Measurements from ENCODE around the gene CACHD1. TPM values are rescaled to one million over a fixed set of nuclear protein-coding genes. Genes with fewer than 3 reads are reported as not detected.

Gene CACHD1
- total RNA-seq, 1 donor = 1.4 TPM

DNA sequence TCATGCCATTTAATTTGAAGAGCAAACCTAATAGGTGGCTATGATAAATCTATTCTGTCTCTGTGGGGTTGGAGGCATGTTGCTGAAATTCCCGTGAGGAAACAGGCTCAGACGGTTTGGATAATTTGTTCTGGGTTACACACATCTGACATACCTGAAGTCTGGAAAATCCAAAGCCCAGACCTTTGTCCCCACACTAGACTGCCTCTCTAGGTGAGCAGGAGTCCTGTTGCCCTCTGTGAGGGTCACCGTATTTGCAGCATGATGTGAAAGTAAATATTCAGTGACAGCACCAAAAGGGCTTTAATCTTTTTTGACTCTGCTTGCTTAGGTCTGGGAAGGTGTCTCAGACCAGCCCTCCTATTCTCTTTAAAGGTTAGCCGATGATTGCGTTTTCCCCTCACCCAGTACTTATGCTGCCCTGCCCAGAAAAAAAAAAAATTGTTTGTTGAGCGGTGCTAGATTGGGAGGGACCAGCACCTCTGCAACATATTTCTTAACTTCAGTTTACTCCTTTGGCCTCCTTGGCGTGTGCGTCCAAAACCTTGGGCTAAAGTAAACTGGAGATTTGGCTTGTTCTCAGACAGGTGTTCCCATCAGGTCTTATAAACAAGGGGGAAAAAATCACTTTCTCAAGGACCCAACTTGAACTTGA lies 67.0 kb downstream of the CACHD1 start:
- Histone ChIP-seq H3K4me3 (ENCODE audit: low read length) (no peak overlapping the region), H3K9me3 (ENCODE audit: low read depth, low read length) (no peaks in the 10 kb centered on the region), H3K27me3 (ENCODE audit: insufficient read depth, low read length) (no peaks in the 10 kb centered on the region), H3K4me1 (ENCODE audit: insufficient read depth, low read length) (no peaks in the 10 kb centered on the region)

DNA sequence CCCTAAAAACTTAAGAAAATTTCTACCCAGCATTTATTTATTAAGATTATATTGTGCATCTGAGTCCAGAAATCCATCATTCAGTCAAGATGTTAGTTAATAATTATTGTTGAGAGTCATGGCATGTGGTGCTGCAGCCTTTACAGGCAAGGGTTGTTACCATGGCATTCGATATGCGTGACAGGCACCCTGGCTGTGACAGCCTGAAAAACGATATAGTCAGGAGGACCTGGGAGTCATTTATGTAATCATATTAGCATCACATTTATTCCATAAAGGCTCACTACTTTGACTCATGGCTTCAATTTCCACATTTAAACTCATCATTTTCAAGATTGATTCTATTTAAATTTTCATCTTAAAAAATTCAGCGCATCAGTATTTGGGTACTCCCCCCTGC lies 68.0 kb downstream of the CACHD1 start:
- no peaks in the 10 kb centered on the region for H3K4me1 ChIP-seq (ENCODE audit: insufficient read depth, low read length)
- no peaks in the 10 kb centered on the region for H3K27me3 ChIP-seq (ENCODE audit: insufficient read depth, low read length)
- no peak overlapping the region for H3K4me3 ChIP-seq (ENCODE audit: low read length)
- H3K9me3 ChIP-seq (ENCODE audit: low read depth, low read length) = no peaks in the 10 kb centered on the region

DNA sequence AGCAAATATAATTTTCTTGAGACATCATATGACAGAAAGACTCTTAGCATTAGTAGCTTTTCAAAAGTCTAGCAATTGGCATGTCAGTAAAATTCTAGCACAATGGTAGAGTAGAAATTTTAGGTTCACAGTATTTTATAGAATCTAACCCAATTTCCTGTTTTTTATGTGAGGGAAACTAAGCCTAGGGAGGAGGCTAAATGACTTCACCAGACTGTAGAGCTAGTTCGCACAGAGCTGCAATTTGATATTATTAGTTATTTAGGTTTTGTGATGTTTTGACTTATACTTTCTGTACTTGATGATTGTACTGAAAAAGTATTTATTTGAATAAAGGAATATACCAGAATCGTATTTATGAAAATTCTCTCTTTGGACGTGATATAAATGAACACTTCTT lies 68.5 kb downstream of the CACHD1 start:
- H3K4me1 ChIP-seq (ENCODE audit: insufficient read depth, low read length) = no peaks in the 10 kb centered on the region
- no peak overlapping the region for H3K4me3 ChIP-seq (ENCODE audit: low read length)
- H3K27me3 ChIP-seq (ENCODE audit: insufficient read depth, low read length) = no peaks in the 10 kb centered on the region
- H3K9me3 ChIP-seq (ENCODE audit: low read depth, low read length) = no peaks in the 10 kb centered on the region

DNA sequence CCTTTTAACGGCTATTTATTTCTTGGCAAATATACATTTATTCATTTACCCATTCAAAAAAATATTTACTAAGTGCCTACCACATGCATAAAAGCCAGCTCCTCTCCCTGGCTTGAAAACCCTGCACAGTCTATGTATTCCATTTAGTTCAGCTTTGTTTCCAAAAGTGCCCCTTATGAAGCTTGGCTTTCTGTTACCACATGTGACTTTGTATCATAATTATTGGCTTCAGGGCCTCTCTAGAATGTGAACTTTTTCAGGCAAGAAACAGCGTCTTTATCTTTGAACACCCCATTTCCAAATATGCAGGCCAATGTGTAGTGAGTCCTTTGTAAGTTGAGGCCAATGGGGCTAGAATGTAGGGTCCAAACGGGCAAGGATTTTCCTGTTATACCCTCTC lies 69.4 kb downstream of the CACHD1 start:
- Histone ChIP-seq H3K4me1 (ENCODE audit: insufficient read depth, low read length) (no peaks in the 10 kb centered on the region), H3K4me3 (ENCODE audit: low read length) (no peak overlapping the region), H3K27me3 (ENCODE audit: insufficient read depth, low read length) (no peaks in the 10 kb centered on the region), H3K9me3 (ENCODE audit: low read depth, low read length) (no peaks in the 10 kb centered on the region)

DNA sequence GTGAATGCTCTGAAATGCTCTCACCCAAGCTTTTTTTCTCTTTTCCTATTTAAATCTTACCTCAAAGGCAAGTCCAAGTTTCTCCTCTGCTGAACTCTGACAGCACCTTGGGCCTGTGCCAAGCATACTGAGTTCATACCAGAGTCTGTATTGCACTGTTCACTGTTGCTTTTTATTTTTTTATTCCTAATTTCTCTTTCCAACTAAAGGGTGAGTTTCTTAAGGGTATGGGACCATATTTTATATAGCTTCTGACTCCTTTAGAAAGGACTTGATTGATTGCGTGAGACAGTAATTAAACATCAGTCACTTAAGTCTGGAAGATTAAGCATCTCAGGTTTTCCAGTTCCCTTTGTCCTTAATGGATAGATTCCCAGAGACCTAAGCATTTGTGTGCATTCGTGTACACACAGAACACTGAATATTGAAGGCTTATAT lies 69.9 kb downstream of the CACHD1 start:
- H3K27me3 ChIP-seq (ENCODE audit: insufficient read depth, low read length) = no peaks in the 10 kb centered on the region
- no peak overlapping the region for H3K4me3 ChIP-seq (ENCODE audit: low read length)
- no peaks in the 10 kb centered on the region for H3K9me3 ChIP-seq (ENCODE audit: low read depth, low read length)
- no peaks in the 10 kb centered on the region for H3K4me1 ChIP-seq (ENCODE audit: insufficient read depth, low read length)

DNA sequence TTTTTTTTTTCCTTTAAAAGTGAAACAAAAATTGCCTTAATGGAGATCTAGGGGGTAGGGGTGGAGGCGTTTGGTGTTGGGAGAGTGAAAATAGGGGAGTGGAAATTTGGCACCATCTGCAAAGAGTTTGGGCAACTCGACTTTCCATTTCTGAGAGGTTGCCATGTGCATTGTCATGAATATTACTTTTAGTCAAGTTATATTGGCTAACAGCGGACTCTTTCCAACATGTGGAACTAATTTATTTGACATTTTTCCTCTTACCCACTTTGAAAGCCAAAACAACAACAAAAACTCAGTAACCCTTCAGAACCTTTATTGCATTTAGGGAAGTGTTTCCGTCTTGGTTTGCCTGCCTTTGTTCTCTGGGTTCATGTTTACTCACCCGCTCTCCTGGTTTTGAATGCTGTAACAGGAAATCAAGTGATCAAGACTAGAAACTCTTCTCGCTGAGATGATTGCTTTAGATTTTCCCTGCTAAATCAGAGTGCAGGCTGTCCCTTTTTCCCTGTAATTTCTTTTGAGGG lies 70.4 kb downstream of the CACHD1 start:
- Histone ChIP-seq H3K4me1 (ENCODE audit: insufficient read depth, low read length) (no peaks in the 10 kb centered on the region), H3K27me3 (ENCODE audit: insufficient read depth, low read length) (no peaks in the 10 kb centered on the region), H3K9me3 (ENCODE audit: low read depth, low read length) (no peaks in the 10 kb centered on the region), H3K4me3 (ENCODE audit: low read length) (no peak overlapping the region)

DNA sequence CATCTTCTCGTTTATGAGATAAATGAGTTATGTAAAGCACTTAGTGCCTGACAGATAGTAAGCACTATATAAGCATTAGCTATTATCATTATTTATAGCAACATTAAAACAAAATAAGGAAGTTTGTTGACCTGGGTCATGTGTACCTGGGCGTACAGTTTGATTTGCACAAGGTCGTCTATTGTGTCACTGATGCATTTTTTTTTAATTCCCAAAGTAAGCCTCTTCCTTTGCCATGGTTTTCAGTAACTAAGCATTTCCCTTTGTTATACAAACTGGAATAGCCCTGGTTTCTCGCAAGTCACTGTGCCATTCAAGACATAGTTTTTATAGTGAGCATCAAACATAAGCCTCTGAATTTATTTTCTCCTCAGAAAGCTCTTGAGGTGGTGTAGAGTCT lies 72.2 kb downstream of the CACHD1 start:
- Histone ChIP-seq H3K27me3 (ENCODE audit: insufficient read depth, low read length) (no peaks in the 10 kb centered on the region), H3K9me3 (ENCODE audit: low read depth, low read length) (no peaks in the 10 kb centered on the region), H3K4me3 (ENCODE audit: low read length) (no peak overlapping the region), H3K4me1 (ENCODE audit: insufficient read depth, low read length) (no peaks in the 10 kb centered on the region)

DNA sequence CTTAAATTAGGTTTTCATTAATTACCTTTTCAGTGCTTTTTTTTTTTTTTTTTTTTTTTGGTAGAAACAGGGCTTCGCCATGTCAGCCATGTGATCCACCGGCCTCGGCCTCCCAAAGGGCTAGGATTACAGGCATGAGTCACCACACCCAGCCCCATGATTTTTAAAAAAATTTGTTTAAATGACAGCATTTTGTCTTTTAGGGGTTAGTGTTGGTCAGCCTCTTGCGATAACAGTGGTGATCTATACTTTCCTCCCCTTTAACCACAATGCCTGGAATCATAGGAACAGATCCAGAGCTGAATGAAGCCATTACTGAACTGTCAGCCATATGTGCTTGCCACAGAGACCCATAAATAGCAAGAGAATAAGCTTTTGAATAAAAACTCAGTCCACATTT lies 73.9 kb downstream of the CACHD1 start:
- no peaks in the 10 kb centered on the region for H3K27me3 ChIP-seq (ENCODE audit: insufficient read depth, low read length)
- no peaks in the 10 kb centered on the region for H3K4me1 ChIP-seq (ENCODE audit: insufficient read depth, low read length)
- no peaks in the 10 kb centered on the region for H3K9me3 ChIP-seq (ENCODE audit: low read depth, low read length)
- no peak overlapping the region for H3K4me3 ChIP-seq (ENCODE audit: low read length)

DNA sequence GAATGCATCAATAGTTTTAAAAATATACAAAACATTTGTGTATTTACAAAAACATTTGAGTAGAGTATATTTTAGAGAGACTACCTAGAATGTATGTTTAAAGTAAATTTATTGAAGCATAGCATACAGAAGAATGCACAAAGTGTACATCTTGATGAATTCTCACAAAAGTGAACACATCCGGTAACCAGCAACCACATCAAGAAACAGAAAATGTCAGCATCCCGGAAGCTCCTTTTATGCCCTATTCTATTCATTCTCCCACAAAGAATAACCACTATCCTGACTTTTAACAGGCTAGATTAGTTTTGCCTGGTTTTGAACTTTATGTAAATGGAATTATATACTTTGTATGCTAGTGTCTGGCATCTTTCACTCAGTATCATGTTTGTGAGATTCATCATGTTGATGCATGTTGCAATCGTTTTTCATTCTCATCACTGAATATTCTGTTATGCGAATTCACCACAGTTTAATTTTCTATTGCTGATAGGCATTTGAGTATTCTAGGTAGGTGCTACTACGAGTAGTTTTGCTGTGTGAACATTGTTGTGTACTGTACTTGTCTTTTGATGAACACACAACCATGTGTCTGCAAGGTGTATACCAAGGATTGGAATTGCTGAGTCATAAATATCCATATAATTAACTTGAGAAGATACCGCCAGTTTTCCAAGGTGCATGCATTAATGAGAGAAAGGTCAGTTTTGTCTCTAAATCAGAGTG lies 75.4 kb downstream of the CACHD1 start:
- H3K4me1 ChIP-seq (ENCODE audit: insufficient read depth, low read length) = no peaks in the 10 kb centered on the region
- H3K27me3 ChIP-seq (ENCODE audit: insufficient read depth, low read length) = no peaks in the 10 kb centered on the region
- H3K9me3 ChIP-seq (ENCODE audit: low read depth, low read length) = no peaks in the 10 kb centered on the region
- H3K4me3 ChIP-seq (ENCODE audit: low read length) = no peak overlapping the region

DNA sequence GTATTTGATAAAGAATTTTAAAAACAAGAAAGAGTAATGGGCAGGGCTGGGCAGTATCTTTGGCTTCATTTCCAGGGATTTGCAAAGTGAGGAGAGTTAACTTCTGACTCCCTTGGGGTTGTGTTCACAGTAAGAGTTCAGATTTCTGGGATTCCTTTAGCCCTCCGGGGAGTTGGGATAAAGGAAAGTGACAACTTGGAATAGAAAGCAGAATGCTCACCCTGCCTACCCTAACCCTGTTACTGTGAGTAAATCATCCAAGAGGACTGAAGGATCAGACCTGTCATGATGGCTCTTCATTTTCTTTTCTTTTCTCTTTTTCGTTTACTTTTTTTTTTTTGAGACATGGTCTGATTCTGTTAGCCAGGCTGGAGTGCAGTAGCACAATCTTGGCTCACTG lies 76.1 kb downstream of the CACHD1 start:
- Histone ChIP-seq H3K4me3 (ENCODE audit: low read length) (no peak overlapping the region), H3K9me3 (ENCODE audit: low read depth, low read length) (no peaks in the 10 kb centered on the region), H3K4me1 (ENCODE audit: insufficient read depth, low read length) (no peaks in the 10 kb centered on the region), H3K27me3 (ENCODE audit: insufficient read depth, low read length) (no peaks in the 10 kb centered on the region)

DNA sequence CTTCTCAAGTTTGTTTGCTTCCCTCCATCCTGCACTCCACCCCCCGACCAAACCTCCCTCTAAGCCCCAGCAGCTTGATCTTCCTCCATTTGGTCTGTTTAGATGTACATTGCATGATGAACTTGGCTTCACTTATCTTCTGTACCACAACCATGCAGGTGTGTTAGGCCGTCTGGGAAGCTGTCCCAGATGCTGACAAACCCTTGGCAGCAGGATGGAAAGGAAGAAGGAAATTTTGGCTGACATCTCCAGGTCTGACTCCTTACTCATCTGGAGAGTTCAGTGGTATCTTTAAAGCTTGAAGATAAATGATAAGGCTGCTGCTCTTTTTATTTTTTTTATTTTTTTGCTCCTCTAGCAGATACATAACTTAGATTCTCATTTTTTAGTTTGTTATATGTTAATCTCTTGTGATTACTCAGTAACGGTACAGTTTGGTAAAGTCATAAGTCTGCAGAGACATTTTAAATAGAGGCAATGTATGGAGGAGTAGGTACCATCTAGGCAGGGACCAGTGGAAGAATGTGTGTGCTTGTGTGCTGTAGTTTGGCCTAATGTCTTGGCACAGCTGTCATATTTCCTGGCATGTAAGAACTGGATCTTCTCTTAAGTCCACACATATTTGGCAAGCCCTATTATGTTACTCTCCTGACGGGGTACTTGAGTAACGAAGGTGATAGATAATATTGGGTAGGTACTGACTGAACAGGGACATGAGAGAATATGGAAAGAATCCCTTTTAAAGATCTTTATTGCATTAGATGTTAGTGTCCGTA lies 79.7 kb downstream of the CACHD1 start:
- H3K9me3 ChIP-seq (ENCODE audit: low read depth, low read length) = no peaks in the 10 kb centered on the region
- no peaks in the 10 kb centered on the region for H3K27me3 ChIP-seq (ENCODE audit: insufficient read depth, low read length)
- no peaks in the 10 kb centered on the region for H3K4me1 ChIP-seq (ENCODE audit: insufficient read depth, low read length)
- no peak overlapping the region for H3K4me3 ChIP-seq (ENCODE audit: low read length)

DNA sequence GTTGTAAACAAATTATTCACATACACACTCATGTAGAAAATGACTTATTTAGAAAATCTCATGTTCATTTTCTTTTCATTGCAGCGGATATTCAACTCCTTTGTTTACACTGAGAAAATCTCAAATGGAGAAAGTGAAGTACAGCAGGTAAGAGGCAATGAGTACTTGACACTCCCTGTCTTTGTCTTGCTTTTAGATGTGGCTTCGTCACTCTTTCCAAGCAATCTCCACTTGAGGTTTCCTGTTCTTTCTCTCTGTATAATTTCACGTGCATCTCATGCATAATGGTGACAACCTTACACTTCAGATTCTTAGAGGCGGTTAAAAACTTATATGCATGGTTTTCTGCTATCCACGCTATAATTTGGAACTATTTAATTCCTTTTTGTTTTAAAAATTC lies 80.6 kb downstream of the CACHD1 start:
- Histone ChIP-seq H3K27me3 (ENCODE audit: insufficient read depth, low read length) (no peaks in the 10 kb centered on the region), H3K4me1 (ENCODE audit: insufficient read depth, low read length) (no peaks in the 10 kb centered on the region), H3K4me3 (ENCODE audit: low read length) (no peak overlapping the region), H3K9me3 (ENCODE audit: low read depth, low read length) (no peaks in the 10 kb centered on the region)

DNA sequence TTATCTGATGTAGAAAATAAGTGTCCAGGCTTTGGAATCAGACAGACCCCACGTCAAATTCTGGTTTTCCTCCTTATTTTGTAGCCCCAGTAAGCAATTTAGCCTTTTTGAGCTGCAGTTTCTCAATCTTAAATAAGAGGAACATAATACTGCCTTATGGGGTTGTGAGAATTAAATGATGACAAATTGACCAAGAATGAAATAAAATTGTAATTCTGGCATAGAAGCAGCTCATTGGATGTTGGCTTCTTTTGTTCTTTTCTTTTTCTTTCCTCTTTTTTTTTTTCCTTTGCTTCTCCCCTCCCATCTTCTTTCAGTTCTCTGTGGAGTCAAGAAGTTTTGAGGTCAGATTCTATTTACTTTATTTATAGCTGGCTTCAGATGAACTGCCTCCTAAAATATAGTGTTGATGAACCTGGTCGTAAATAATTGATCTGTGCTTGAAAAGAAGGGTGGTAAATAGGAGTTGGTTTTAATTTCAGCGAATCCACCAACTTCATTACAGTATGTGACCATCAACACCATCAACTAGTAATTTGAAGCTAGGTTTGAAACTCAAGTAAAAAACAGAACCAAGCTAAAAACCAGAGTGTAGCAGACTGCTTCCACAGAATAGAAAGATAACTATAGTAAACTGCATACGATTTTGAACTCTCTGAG lies 81.1 kb downstream of the CACHD1 start:
- Histone ChIP-seq H3K9me3 (ENCODE audit: low read depth, low read length) (no peaks in the 10 kb centered on the region), H3K27me3 (ENCODE audit: insufficient read depth, low read length) (no peaks in the 10 kb centered on the region), H3K4me3 (ENCODE audit: low read length) (no peak overlapping the region), H3K4me1 (ENCODE audit: insufficient read depth, low read length) (no peaks in the 10 kb centered on the region)

DNA sequence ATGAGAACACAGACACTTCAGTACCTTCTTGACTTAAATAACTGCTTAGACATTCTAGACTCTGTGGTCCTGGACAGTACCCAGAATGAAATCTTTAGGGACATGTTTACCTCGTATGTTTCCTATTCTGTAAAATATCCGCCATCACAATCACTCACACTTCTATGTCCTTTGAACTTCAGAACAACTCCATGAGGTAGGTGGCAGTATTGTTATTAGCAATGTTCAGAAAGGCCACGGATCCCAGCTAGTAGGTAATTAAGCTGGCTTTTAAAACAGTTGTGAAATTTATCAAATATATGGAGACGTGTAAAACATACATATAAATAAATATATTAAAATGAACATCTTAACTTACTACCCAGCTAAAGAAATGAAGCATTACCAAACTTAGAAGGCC lies 83.4 kb downstream of the CACHD1 start:
- Histone ChIP-seq H3K4me3 (ENCODE audit: low read length) (no peak overlapping the region), H3K4me1 (ENCODE audit: insufficient read depth, low read length) (no peaks in the 10 kb centered on the region), H3K27me3 (ENCODE audit: insufficient read depth, low read length) (no peaks in the 10 kb centered on the region), H3K9me3 (ENCODE audit: low read depth, low read length) (no peaks in the 10 kb centered on the region)

DNA sequence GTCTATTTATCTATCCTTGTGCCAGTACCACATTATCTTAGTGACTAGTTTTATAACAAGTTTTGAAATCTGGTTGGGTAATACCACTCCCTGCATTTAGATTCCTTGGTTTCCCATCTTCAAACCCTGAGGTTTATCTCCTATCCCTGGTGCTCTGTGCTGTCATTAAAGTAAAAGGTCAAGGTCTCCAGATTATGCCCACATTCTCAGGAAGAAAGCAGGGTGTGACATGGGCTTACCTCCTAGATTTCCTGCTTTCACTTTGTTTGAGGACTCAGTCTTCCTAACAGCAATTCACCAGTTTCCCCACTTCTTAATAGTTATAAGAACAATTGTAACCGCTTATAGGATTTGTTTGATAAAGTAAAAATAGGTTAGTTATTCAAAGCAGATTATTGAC lies 86.0 kb downstream of the CACHD1 start:
- Histone ChIP-seq H3K27me3 (ENCODE audit: insufficient read depth, low read length) (no peaks in the 10 kb centered on the region), H3K4me3 (ENCODE audit: low read length) (no peak overlapping the region), H3K9me3 (ENCODE audit: low read depth, low read length) (no peaks in the 10 kb centered on the region), H3K4me1 (ENCODE audit: insufficient read depth, low read length) (no peaks in the 10 kb centered on the region)

Data from mononuclear cell (primary cell).